H9 (cell line): Measurements from ENCODE around the gene TEX19. TPM values are rescaled to one million over a fixed set of nuclear protein-coding genes. Genes with fewer than 3 reads are reported as not detected.

Source experiments
- DNase-seq: peaks from one replicate; pipeline ENCODE4 v3.0.0-alpha.2; 2017
- H2AFZ ChIP-seq: one replicate; pipeline ENCODE4 v1.6.1; 2013; ENCODE audit warnings: mild to moderate bottlenecking, low read length, control low read depth, moderate library complexity
- H2AK5ac ChIP-seq: 2 replicates; pipeline ENCODE4 v1.6.1; 2013; ENCODE audit warnings: low read length, control low read depth, mixed read lengths; ENCODE audit not compliant: insufficient read length
- H2BK120ac ChIP-seq: one replicate; pipeline ENCODE4 v1.6.1; 2013; ENCODE audit warnings: low read depth, mild to moderate bottlenecking, low read length, control low read depth, inconsistent platforms; ENCODE audit not compliant: poor library complexity, severe bottlenecking
- H2BK12ac ChIP-seq: 2 replicates; pipeline ENCODE4 v1.6.1; 2013; ENCODE audit warnings: low read length, control low read depth, mixed read lengths, low read depth; ENCODE audit not compliant: insufficient read length
- H2BK15ac ChIP-seq: 2 replicates; pipeline ENCODE4 v1.6.1; 2013; ENCODE audit warnings: low read depth, low read length, control low read depth
- H2BK20ac ChIP-seq: one replicate; pipeline ENCODE4 v1.6.1; 2013; ENCODE audit warnings: low read depth, mild to moderate bottlenecking, low read length, control low read depth, inconsistent platforms; ENCODE audit not compliant: poor library complexity, severe bottlenecking
- H2BK5ac ChIP-seq: 2 replicates; pipeline ENCODE4 v1.6.1; 2013; ENCODE audit warnings: low read length, control low read depth, mixed read lengths; ENCODE audit not compliant: insufficient read length
- H3K14ac ChIP-seq: 2 replicates; pipeline ENCODE4 v1.6.1; 2013; ENCODE audit warnings: low read length, control low read depth; ENCODE audit not compliant: insufficient read depth
- H3K18ac ChIP-seq: 2 replicates; pipeline ENCODE4 v1.6.1; 2013; ENCODE audit warnings: low read depth, mild to moderate bottlenecking, mixed read lengths, low read length, control low read depth; ENCODE audit not compliant: insufficient read length
- H3K23ac ChIP-seq: 2 replicates; pipeline ENCODE4 v1.6.1; 2013; ENCODE audit warnings: low read length, control low read depth, mixed read lengths, low read depth; ENCODE audit not compliant: insufficient read length
- H3K23me2 ChIP-seq: 2 replicates; pipeline ENCODE4 v1.6.1; 2013; ENCODE audit warnings: low read depth, mild to moderate bottlenecking, mixed read lengths, low read length, control low read depth; ENCODE audit not compliant: insufficient read length, poor library complexity, severe bottlenecking
- H3K27ac ChIP-seq: 2 replicates; pipeline ENCODE4 v1.5.1; 2013; ENCODE audit warnings: low read length, control low read depth, mixed read lengths, low read depth; ENCODE audit not compliant: insufficient read length
- H3K27me3 ChIP-seq: 2 replicates; pipeline ENCODE4 v1.6.1; 2013; ENCODE audit warnings: low read length, control low read depth, inconsistent platforms; ENCODE audit not compliant: insufficient read depth
- H3K4ac ChIP-seq: 2 replicates; pipeline ENCODE4 v1.6.1; 2013; ENCODE audit warnings: low read depth, mild to moderate bottlenecking, control low read depth, inconsistent platforms, low read length, moderate library complexity
- H3K4me1 ChIP-seq: 2 replicates; pipeline ENCODE4 v1.6.1; 2013; ENCODE audit warnings: low read length, control low read depth, inconsistent platforms; ENCODE audit not compliant: insufficient read depth
- H3K4me2 ChIP-seq: 2 replicates; pipeline ENCODE4 v1.6.1; 2013; ENCODE audit warnings: low read length, control low read depth, mixed read lengths; ENCODE audit not compliant: insufficient read length, insufficient read depth
- H3K56ac ChIP-seq: 2 replicates; pipeline ENCODE4 v1.6.1; 2013; ENCODE audit warnings: low read depth, mild to moderate bottlenecking, mixed read lengths, low read length, control low read depth; ENCODE audit not compliant: insufficient read length
- H3K79me1 ChIP-seq: 2 replicates; pipeline ENCODE4 v1.6.1; 2013; ENCODE audit warnings: low read depth, mild to moderate bottlenecking, moderate library complexity, low read length, control low read depth, inconsistent platforms; ENCODE audit not compliant: insufficient read depth, poor library complexity, severe bottlenecking
- H3K79me2 ChIP-seq: 2 replicates; pipeline ENCODE4 v1.6.1; 2013; ENCODE audit warnings: low read length, control low read depth, inconsistent platforms; ENCODE audit not compliant: insufficient read depth
- H3K9ac ChIP-seq: 2 replicates; pipeline ENCODE4 v1.6.1; 2013; ENCODE audit warnings: low read length, control low read depth, mixed read lengths; ENCODE audit not compliant: insufficient read length; ENCODE audit errors: extremely low read depth
- H3K9me3 ChIP-seq: one replicate; pipeline ENCODE4 v1.6.1; 2013; ENCODE audit warnings: low read depth, low read length, inconsistent platforms; ENCODE audit not compliant: control insufficient read depth
- H3T11ph ChIP-seq: one replicate; pipeline ENCODE4 v1.6.1; 2013; ENCODE audit warnings: mild to moderate bottlenecking, low read length, control low read depth, inconsistent platforms
- H4K20me1 ChIP-seq: one replicate; pipeline ENCODE4 v1.6.1; 2013; ENCODE audit not compliant: control insufficient read depth, insufficient read length, insufficient read depth
- H4K5ac ChIP-seq: 2 replicates; pipeline ENCODE4 v1.6.1; 2013; ENCODE audit warnings: low read depth, mild to moderate bottlenecking, mixed read lengths, low read length, control low read depth; ENCODE audit not compliant: insufficient read length
- H4K8ac ChIP-seq: replicated peaks from 2 replicates; pipeline ENCODE4 v1.6.1; 2013; ENCODE audit warnings: low read length, control low read depth, mixed read lengths, low read depth; ENCODE audit not compliant: insufficient read length
- H4K91ac ChIP-seq: 2 replicates; pipeline ENCODE4 v1.6.1; 2013; ENCODE audit warnings: low read depth, mild to moderate bottlenecking, moderate library complexity, mixed read lengths, low read length, control low read depth; ENCODE audit not compliant: insufficient read length
- H3K27ac Mint-ChIP-seq, 3 experiments: 2 replicates in 2 of 3; 3 replicates in 1 of 3; pipeline ENCODE4 v1.8.0; 2020 to 2021; ENCODE audit warnings: mixed read lengths in 3 of 3, mild to moderate bottlenecking in 1 of 3, moderate library complexity in 1 of 3
- H3K27me3 Mint-ChIP-seq: 2 replicates; pipeline ENCODE4 v1.8.0; 2021; ENCODE audit warnings: low read depth, mild to moderate bottlenecking, moderate library complexity, mixed read lengths
- H3K36me3 Mint-ChIP-seq, 3 experiments: 2 replicates in 2 of 3; 3 replicates in 1 of 3; pipeline ENCODE4 v1.8.0; 2020 to 2021; ENCODE audit warnings: low read depth in 3 of 3, mixed read lengths in 3 of 3; ENCODE audit not compliant: insufficient read depth in 1 of 3
- H3K4me1 Mint-ChIP-seq, 2 experiments: 2 replicates each; pipeline ENCODE4 v1.8.0; 2020; ENCODE audit warnings: mixed read lengths in 2 of 2
- H3K4me3 Mint-ChIP-seq, 2 experiments: 2 replicates in 1 of 2; 3 replicates in 1 of 2; pipeline ENCODE4 v1.8.0; 2020 to 2021; ENCODE audit warnings: mild to moderate bottlenecking in 2 of 2, mixed read lengths in 2 of 2, moderate library complexity in 1 of 2
- H3K9me3 Mint-ChIP-seq, 2 experiments: 2 replicates in 1 of 2; 3 replicates in 1 of 2; pipeline ENCODE4 v1.8.0; 2020; ENCODE audit warnings: mild to moderate bottlenecking in 2 of 2, mixed read lengths in 2 of 2, moderate library complexity in 1 of 2
- WGBS: extraction: QIAGEN DNeasy Blood & Tissue Kit; methylation state at CpG from one replicate; pipeline ENCODE4 v1.1.7; 2013; ENCODE audit warnings: missing lambda C conversion rate, low lambda C conversion rate, mixed read lengths; ENCODE audit not compliant: insufficient read length; ENCODE audit errors: extremely low coverage; 5-methylcytosine and 5-hydroxymethylcytosine counted together
- total RNA-seq: library from RNA; stranded (reverse); gene quantifications from 2 replicates; pipeline ENCODE4 v1.2.1, GENCODE V29; 2021
- TF ChIP-seq, protein P1 (sequence below): fragments of 200-600 bp; sonication (generic); conservative IDR thresholded peaks from 3 replicates; pipeline ENCODE4 v1.8.0; 2021; ENCODE audit warnings: antibody characterized with exemption, mild to moderate bottlenecking

The TEX19 gene
- total RNA-seq, 1 experiment from 2014 or later, result 1.4 TPM

- H2BK5ac ChIP-seq, result no peak overlapping the region
- no peaks in the 10 kb centered on the region for H3K4me1 ChIP-seq
- TF ChIP-seq, protein P1, sequence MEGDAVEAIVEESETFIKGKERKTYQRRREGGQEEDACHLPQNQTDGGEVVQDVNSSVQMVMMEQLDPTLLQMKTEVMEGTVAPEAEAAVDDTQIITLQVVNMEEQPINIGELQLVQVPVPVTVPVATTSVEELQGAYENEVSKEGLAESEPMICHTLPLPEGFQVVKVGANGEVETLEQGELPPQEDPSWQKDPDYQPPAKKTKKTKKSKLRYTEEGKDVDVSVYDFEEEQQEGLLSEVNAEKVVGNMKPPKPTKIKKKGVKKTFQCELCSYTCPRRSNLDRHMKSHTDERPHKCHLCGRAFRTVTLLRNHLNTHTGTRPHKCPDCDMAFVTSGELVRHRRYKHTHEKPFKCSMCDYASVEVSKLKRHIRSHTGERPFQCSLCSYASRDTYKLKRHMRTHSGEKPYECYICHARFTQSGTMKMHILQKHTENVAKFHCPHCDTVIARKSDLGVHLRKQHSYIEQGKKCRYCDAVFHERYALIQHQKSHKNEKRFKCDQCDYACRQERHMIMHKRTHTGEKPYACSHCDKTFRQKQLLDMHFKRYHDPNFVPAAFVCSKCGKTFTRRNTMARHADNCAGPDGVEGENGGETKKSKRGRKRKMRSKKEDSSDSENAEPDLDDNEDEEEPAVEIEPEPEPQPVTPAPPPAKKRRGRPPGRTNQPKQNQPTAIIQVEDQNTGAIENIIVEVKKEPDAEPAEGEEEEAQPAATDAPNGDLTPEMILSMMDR, result no peak
- no peak overlapping the region for H3K18ac ChIP-seq
- H2BK15ac ChIP-seq, result no peak overlapping the region
- H4K91ac ChIP-seq, result no peak overlapping the region
- H3K36me3 Mint-ChIP-seq, result peaks cover 0 to 6% (median 3%) of the 10 kb centered on the region in 3 experiments; a peak in 3 of 7 replicates
- H2BK120ac ChIP-seq, result no peak overlapping the region
- no peaks in the 10 kb centered on the region for H3K9me3 ChIP-seq
- H3K4me3 Mint-ChIP-seq, result no peak overlapping the region
- no peak overlapping the region for H3K27ac Mint-ChIP-seq
- no peak overlapping the region for H3K56ac ChIP-seq
- no peaks in the 10 kb centered on the region; a peak in 1 of 5 replicates for H3K9me3 Mint-ChIP-seq
- H3K27me3 ChIP-seq, result no peaks in the 10 kb centered on the region
- H2BK20ac ChIP-seq, result no peak overlapping the region
- no peaks in the 10 kb centered on the region for H3K79me1 ChIP-seq
- H3K4ac ChIP-seq, result no peak overlapping the region
- no peak overlapping the region for H4K5ac ChIP-seq
- no peaks in the 10 kb centered on the region for H3K23me2 ChIP-seq
- no peak overlapping the region; the same call in 1 of the 2 replicates for H3K14ac ChIP-seq
- H3K27ac ChIP-seq, result no peak overlapping the region
- no peak overlapping the region for H2AK5ac ChIP-seq
- no peak overlapping the region for H3T11ph ChIP-seq
- no peak overlapping the region for H2BK12ac ChIP-seq
- no peak overlapping the region for H3K9ac ChIP-seq
- no peak overlapping the region for H3K4me2 ChIP-seq
- H3K27me3 Mint-ChIP-seq, result peaks cover 9% of the 10 kb centered on the region
- DNase-seq, result no peak
- H4K8ac ChIP-seq, result no peak overlapping the region
- H4K20me1 ChIP-seq, result no peaks in the 10 kb centered on the region
- H3K79me2 ChIP-seq, result no peaks in the 10 kb centered on the region
- H3K23ac ChIP-seq, result no peak overlapping the region
- WGBS, result no CpG with 5 or more reads among the region's 3 CpGs
- H2AFZ ChIP-seq, result no peak overlapping the region
- H3K4me1 Mint-ChIP-seq, result peaks cover 4 to 13% of the 10 kb centered on the region in 2 experiments; a peak in 3 of 4 replicates
Observed at GRCh38 chr17:82387705-82388106, 28.7 kb downstream of the TEX19 start.
